DND-41 (cell line): ENCODE results near the gene SETD3.

Experiments
- ATAC-seq: fragments of 200-7000 bp; cut with Tn5 transposase; 3 replicates; pipeline ENCODE4 v1.9.1; 2021; ENCODE audit warnings: low read depth; ENCODE audit not compliant: insufficient read depth
- DNase-seq: peaks from one replicate; pipeline ENCODE4 v3.0.0-alpha.2; 2020
- H2AFZ ChIP-seq: 2 replicates; pipeline ENCODE4 v1.6.0; 2012; ENCODE audit warnings: low read depth, low read length
- H3K27ac ChIP-seq: 2 replicates; pipeline ENCODE4 v1.5.1; 2012; ENCODE audit warnings: low read length, inconsistent platforms
- H3K27me3 ChIP-seq: fragments of 200-600 bp; sonication (generic); 2 replicates; pipeline ENCODE4 v1.6.0; 2012; ENCODE audit warnings: low read length, mild to moderate bottlenecking, inconsistent platforms; ENCODE audit not compliant: insufficient read depth, poor library complexity
- H3K36me3 ChIP-seq: 2 replicates; pipeline ENCODE4 v1.5.1; 2012; ENCODE audit warnings: low read length, inconsistent platforms; ENCODE audit not compliant: insufficient read depth
- H3K4me1 ChIP-seq: 2 replicates; pipeline ENCODE4 v1.5.1; 2012; ENCODE audit warnings: mild to moderate bottlenecking, low read length; ENCODE audit not compliant: insufficient read depth
- H3K4me2 ChIP-seq: 2 replicates; pipeline ENCODE4 v1.6.0; 2012; ENCODE audit warnings: mild to moderate bottlenecking, moderate library complexity, low read length, inconsistent platforms; ENCODE audit not compliant: insufficient read depth
- H3K4me3 ChIP-seq, 2 experiments: fragments of 200-600 bp in 1 of 2; shearing (Covaris generic) in 1 of 2; 2 replicates each; pipeline ENCODE4 v1.5.1; 2012 to 2016; ENCODE audit warnings: inconsistent platforms in 2 of 2, low read length in 2 of 2, mild to moderate bottlenecking in 2 of 2, low read depth in 1 of 2, moderate library complexity in 1 of 2
- H3K79me2 ChIP-seq: 2 replicates; pipeline ENCODE4 v1.6.0; 2012; ENCODE audit warnings: low read length, inconsistent platforms; ENCODE audit not compliant: insufficient read depth
- H3K9ac ChIP-seq: 2 replicates; pipeline ENCODE4 v1.6.0; 2012; ENCODE audit warnings: low read depth, mild to moderate bottlenecking, inconsistent platforms, low read length, moderate library complexity
- H3K9me3 ChIP-seq: 2 replicates; pipeline ENCODE4 v1.5.1; 2012; ENCODE audit warnings: low read length, moderate library complexity, mild to moderate bottlenecking, inconsistent platforms; ENCODE audit not compliant: insufficient read depth, severe bottlenecking
- H4K20me1 ChIP-seq: 2 replicates; pipeline ENCODE4 v1.6.0; 2012; ENCODE audit warnings: low read length; ENCODE audit not compliant: insufficient read depth
- EZH2 ChIP-seq: IDR thresholded peaks from 3 replicates; pipeline ENCODE4 v1.6.1; 2012; ENCODE audit warnings: borderline replicate concordance, low read depth, mild to moderate bottlenecking, moderate library complexity, low read length, inconsistent platforms; ENCODE audit not compliant: severe bottlenecking
- TF ChIP-seq, protein P1 (sequence below): IDR thresholded peaks from 2 replicates; pipeline ENCODE4 v1.5.1; 2012; ENCODE audit warnings: borderline replicate concordance, low read length, moderate library complexity, mild to moderate bottlenecking; ENCODE audit not compliant: poor library complexity, severe bottlenecking; ENCODE audit errors: extremely low read depth

The SETD3 gene

GRCh38 chr14:99363616-99364290 is 116.9 kb downstream of the SETD3 start:
- Histone ChIP-seq H4K20me1 (no peaks in the 10 kb centered on the region), H3K9ac (no peak overlapping the region), H3K36me3 (no peaks in the 10 kb centered on the region), H3K4me3 (no peak overlapping the region), H3K27me3 (no peaks in the 10 kb centered on the region), H3K4me2 (no peak overlapping the region), H3K27ac (no peak overlapping the region), H3K4me1 (no peaks in the 10 kb centered on the region), H3K79me2 (no peaks in the 10 kb centered on the region), H2AFZ (no peak overlapping the region), H3K9me3 (no peaks in the 10 kb centered on the region)
- TF ChIP-seq, protein P1, sequence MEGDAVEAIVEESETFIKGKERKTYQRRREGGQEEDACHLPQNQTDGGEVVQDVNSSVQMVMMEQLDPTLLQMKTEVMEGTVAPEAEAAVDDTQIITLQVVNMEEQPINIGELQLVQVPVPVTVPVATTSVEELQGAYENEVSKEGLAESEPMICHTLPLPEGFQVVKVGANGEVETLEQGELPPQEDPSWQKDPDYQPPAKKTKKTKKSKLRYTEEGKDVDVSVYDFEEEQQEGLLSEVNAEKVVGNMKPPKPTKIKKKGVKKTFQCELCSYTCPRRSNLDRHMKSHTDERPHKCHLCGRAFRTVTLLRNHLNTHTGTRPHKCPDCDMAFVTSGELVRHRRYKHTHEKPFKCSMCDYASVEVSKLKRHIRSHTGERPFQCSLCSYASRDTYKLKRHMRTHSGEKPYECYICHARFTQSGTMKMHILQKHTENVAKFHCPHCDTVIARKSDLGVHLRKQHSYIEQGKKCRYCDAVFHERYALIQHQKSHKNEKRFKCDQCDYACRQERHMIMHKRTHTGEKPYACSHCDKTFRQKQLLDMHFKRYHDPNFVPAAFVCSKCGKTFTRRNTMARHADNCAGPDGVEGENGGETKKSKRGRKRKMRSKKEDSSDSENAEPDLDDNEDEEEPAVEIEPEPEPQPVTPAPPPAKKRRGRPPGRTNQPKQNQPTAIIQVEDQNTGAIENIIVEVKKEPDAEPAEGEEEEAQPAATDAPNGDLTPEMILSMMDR, result no peak
- no peak for TF ChIP-seq EZH2
- ATAC-seq (no peak), DNase-seq (no peak)

- Histone ChIP-seq H3K27me3 (no peaks in the 10 kb centered on the region), H2AFZ (no peak overlapping the region), H4K20me1 (no peaks in the 10 kb centered on the region), H3K4me3 (no peak overlapping the region), H3K79me2 (no peaks in the 10 kb centered on the region), H3K27ac (no peak overlapping the region), H3K36me3 (no peaks in the 10 kb centered on the region), H3K4me2 (no peak overlapping the region), H3K9me3 (no peaks in the 10 kb centered on the region), H3K9ac (no peak overlapping the region), H3K4me1 (no peaks in the 10 kb centered on the region)
- no peak for DNase-seq
- TF ChIP-seq EZH2, result no peak
- TF ChIP-seq, protein P1, result no peak
- ATAC-seq, result no peak
Measured at GRCh38 chr14:99363051-99363450, 117.6 kb downstream of the SETD3 start.

DNA sequence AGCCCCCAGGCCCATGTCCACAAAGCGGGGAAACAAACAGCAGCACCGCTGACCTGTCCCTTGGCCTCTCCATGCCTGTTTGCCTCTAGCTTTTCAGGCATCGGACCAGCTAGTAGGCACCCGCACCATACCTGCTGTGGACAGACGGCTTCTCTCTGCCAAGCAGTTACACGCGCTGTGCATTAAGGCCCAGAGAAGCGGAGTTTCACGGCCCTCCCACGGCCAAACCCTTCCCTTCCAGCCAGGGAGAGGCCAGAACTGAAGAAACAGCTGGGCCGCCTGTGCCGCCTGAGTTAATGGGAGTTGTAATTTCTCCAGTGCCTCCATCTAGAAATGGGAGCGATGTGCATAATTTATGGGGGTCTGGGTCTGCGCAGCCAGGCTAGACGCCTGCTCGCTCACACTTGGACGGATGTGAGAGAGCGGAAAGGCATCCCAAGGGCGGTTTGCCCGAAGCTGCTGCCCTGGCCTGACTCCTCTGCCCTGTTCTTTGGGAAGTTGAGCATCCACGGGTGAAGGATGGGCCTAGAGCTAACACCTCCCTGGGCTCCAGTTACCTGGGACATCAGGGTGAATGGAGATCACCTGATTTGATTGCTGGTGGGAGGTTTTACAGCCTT is 119.0 kb downstream of the SETD3 start:
- no peak for DNase-seq
- Histone ChIP-seq H3K4me1 (no peaks in the 10 kb centered on the region), H3K4me2 (no peak overlapping the region), H3K36me3 (no peaks in the 10 kb centered on the region), H3K9ac (no peak overlapping the region), H4K20me1 (no peaks in the 10 kb centered on the region), H3K27ac (no peak overlapping the region), H3K27me3 (no peaks in the 10 kb centered on the region), H3K9me3 (no peaks in the 10 kb centered on the region), H3K4me3 (no peak overlapping the region), H2AFZ (no peak overlapping the region), H3K79me2 (no peaks in the 10 kb centered on the region)
- TF ChIP-seq, protein P1, result no peak
- TF ChIP-seq EZH2, result no peak
- no peak for ATAC-seq
